Ovary (tissue), 3 donors: ENCODE data around the gene CNPPD1.

Experiments used
- EP300 ChIP-seq: sonication (generic); formaldehyde crosslinking; IDR thresholded peaks from one replicate; pipeline ENCODE4 v1.6.1; 2017; ENCODE audit warnings: antibody characterized with exemption
- POLR2A ChIP-seq: fragments of 450-650 bp; IDR thresholded peaks from one replicate; pipeline ENCODE4 v1.6.1; 2017; ENCODE audit warnings: antibody characterized with exemption, mild to moderate bottlenecking, moderate library complexity
- TF ChIP-seq, protein P1 (sequence below), 3 donors: fragments of 450-650 bp in 2 of 3; fragments of 200-600 bp in 1 of 3; IDR thresholded peaks; one replicate each; pipeline versions ENCODE4 v1.5.1 to v1.8.0; 2016 to 2022; ENCODE audit warnings: antibody characterized with exemption in 3 of 3, mild to moderate bottlenecking in 1 of 3
- donor health status: DM: no; HTN: no; CAD: no.

DNA sequence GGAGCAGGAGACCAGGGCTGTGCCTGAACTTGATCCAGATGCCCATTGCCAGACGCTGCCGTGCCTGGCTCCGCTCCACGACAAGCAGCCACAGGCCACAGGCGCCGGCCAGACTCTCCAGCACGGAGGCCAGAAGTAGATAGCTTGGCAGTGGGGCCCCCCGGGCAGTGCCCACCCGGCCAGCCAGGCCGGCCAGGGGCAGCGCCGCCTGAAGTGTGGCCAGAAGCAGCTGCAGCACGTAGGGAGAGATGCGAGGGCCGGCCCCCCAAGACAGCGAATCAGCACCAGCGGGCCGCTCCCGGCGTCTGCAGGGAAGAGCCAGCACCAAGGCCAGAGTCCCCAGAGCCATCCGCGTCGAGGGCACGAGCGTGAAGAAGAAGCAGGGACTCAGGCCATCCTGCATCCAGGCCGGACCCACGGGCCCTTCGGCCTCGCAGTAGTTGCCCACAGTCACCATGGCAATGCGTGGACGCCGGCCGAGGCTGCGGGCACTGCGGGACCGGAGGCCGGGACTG lies 41.5 kb upstream of the CNPPD1 start:
- TF ChIP-seq, protein P1, sequence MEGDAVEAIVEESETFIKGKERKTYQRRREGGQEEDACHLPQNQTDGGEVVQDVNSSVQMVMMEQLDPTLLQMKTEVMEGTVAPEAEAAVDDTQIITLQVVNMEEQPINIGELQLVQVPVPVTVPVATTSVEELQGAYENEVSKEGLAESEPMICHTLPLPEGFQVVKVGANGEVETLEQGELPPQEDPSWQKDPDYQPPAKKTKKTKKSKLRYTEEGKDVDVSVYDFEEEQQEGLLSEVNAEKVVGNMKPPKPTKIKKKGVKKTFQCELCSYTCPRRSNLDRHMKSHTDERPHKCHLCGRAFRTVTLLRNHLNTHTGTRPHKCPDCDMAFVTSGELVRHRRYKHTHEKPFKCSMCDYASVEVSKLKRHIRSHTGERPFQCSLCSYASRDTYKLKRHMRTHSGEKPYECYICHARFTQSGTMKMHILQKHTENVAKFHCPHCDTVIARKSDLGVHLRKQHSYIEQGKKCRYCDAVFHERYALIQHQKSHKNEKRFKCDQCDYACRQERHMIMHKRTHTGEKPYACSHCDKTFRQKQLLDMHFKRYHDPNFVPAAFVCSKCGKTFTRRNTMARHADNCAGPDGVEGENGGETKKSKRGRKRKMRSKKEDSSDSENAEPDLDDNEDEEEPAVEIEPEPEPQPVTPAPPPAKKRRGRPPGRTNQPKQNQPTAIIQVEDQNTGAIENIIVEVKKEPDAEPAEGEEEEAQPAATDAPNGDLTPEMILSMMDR (IDR thresholded peaks at IDR 0.05): peak in 1 of 3 donors; percentile 12
- TF ChIP-seq EP300 (no peak), POLR2A (no peak)
